HCT116 (cell line): ENCODE measurements around the gene NOTUM.

Experiments used
- CTCF ChIP-seq, 3 experiments: fragments of 200-600 bp in 1 of 3; sonication (generic) in 1 of 3; IDR thresholded peaks in 2 of 3; conservative IDR thresholded peaks in 1 of 3; 2 replicates each; pipeline ENCODE4 v1.5.1; 2012 to 2017; ENCODE audit warnings: low read depth in 2 of 3, low read length in 2 of 3, antibody characterized with exemption in 1 of 3, borderline replicate concordance in 1 of 3, control low read depth in 1 of 3, mild to moderate bottlenecking in 1 of 3, mixed read lengths in 1 of 3, mixed run types in 1 of 3, moderate library complexity in 1 of 3; ENCODE audit not compliant: insufficient read depth in 1 of 3
- EZH2 ChIP-seq: fragments of 200-600 bp; sonication (generic); IDR thresholded peaks from 2 replicates; pipeline ENCODE4 v1.6.1; 2017; ENCODE audit warnings: antibody characterized with exemption, mixed run types
- POLR2A ChIP-seq: IDR thresholded peaks from 2 replicates; pipeline ENCODE4 v1.7.0; 2011; ENCODE audit warnings: borderline replicate concordance; ENCODE audit not compliant: insufficient read depth, insufficient read length; ENCODE audit errors: extremely low read depth
- POLR2AphosphoS5 ChIP-seq: IDR thresholded peaks from 2 replicates; pipeline ENCODE4 v1.6.1; 2011; ENCODE audit warnings: mild to moderate bottlenecking, low read depth, low read length, moderate library complexity
- RAD21 ChIP-seq: IDR thresholded peaks from 2 replicates; pipeline ENCODE4 v1.6.1; 2012; ENCODE audit warnings: low read depth, mild to moderate bottlenecking
- REST ChIP-seq: IDR thresholded peaks from 2 replicates; pipeline ENCODE4 v1.6.1; 2012; ENCODE audit warnings: low read depth
- SIN3A ChIP-seq: IDR thresholded peaks from 2 replicates; pipeline ENCODE4 v1.6.1; 2012; ENCODE audit warnings: low read depth
- TCF7L2 ChIP-seq: IDR thresholded peaks from 2 replicates; pipeline ENCODE4 v1.7.0; 2011; ENCODE audit warnings: borderline replicate concordance, inconsistent platforms; ENCODE audit not compliant: insufficient read depth, insufficient read length; ENCODE audit errors: extremely low read depth
- YY1 ChIP-seq: IDR thresholded peaks from 2 replicates; pipeline ENCODE4 v1.6.1; 2011; ENCODE audit warnings: low read length, low read depth, moderate library complexity, mild to moderate bottlenecking; ENCODE audit not compliant: insufficient replicate concordance; ENCODE audit errors: extremely low read depth
- ZBTB33 ChIP-seq: IDR thresholded peaks from 2 replicates; pipeline ENCODE4 v1.6.1; 2011; ENCODE audit warnings: mild to moderate bottlenecking, low read length, moderate library complexity; ENCODE audit not compliant: insufficient replicate concordance; ENCODE audit errors: extremely low read depth

- TF ChIP-seq SIN3A, result no peak
- TF ChIP-seq POLR2A, result no peak
- no peak for TF ChIP-seq CTCF (IDR thresholded peaks at IDR 0.05 in 2 of 3, conservative IDR thresholded peaks at IDR 0.05 in 1 of 3; ENCODE audit: borderline replicate concordance in 1 of 3, insufficient read depth in 1 of 3, low read depth in 2 of 3, low read length in 2 of 3)
- TF ChIP-seq TCF7L2, result no peak
- TF ChIP-seq YY1, result no peak
- no peak for TF ChIP-seq POLR2AphosphoS5
- TF ChIP-seq EZH2, result no peak
- TF ChIP-seq RAD21, result no peak
- TF ChIP-seq REST, result no peak
- no peak for TF ChIP-seq ZBTB33
These were observed 15.6 kb upstream of the NOTUM start for GRCh38 chr17:81976332-81977210.
